Activated T-helper 2 cell treated with anti-CD3 and anti-CD28 coated beads, Interferon-gamma antibody, Interleukin-2, Interleukin-4, amounts not matched to agents 10 μg/mL and 5 μg/mL and 100 μg/mL, durations not matched to agents 14 hours and 24 hours and 36 hours (primary cell): ENCODE results near the gene TREML4. TPM values are rescaled to one million over a fixed set of nuclear protein-coding genes. Genes with fewer than 3 reads are reported as not detected.

Experiments used
- DNase-seq: peaks from one replicate; pipeline ENCODE4 v3.0.0; 2021; ENCODE audit warnings: low spot score
- H3K27ac Mint-ChIP-seq: one replicate; pipeline ENCODE4 v1.8.0; 2021; ENCODE audit warnings: mixed read lengths
- H3K27me3 Mint-ChIP-seq: one replicate; pipeline ENCODE4 v1.8.0; 2021; ENCODE audit warnings: low read depth, mixed read lengths
- H3K36me3 Mint-ChIP-seq: one replicate; pipeline ENCODE4 v1.8.0; 2021; ENCODE audit warnings: low read depth, mixed read lengths
- H3K4me1 Mint-ChIP-seq: one replicate; pipeline ENCODE4 v1.8.0; 2021; ENCODE audit warnings: low read depth, mixed read lengths
- H3K4me3 Mint-ChIP-seq: one replicate; pipeline ENCODE4 v1.8.0; 2021; ENCODE audit warnings: low read depth, mild to moderate bottlenecking, moderate library complexity, mixed read lengths
- H3K9me3 Mint-ChIP-seq: one replicate; pipeline ENCODE4 v1.8.0; 2021; ENCODE audit warnings: mixed read lengths
- intact Hi-C: fragments of 100-400 bp; cut with micrococcal nuclease; formaldehyde crosslinking; loops from one replicate; pipeline ENCODE4 v1.15.1; 2023
- total RNA-seq: library from RNA; stranded (reverse); gene quantifications from 2 replicates; pipeline ENCODE4 v1.2.3, GENCODE V29; 2022

The TREML4 gene
- total RNA-seq, 1 donor from 2014 or later = not detected

GRCh38 chr6:41214559-41215238 is 13.4 kb upstream of the TREML4 start:
- Mint-ChIP-seq H3K27me3 (peaks cover 17% of the 10 kb centered on the region), H3K4me3 (no peak overlapping the region), H3K36me3 (no peaks in the 10 kb centered on the region), H3K4me1 (peaks cover 3% of the 10 kb centered on the region), H3K27ac (no peak overlapping the region), H3K9me3 (peaks cover 24% of the 10 kb centered on the region)
- intact Hi-C loops = no loop called here
- DNase-seq = no peak

- H3K9me3 Mint-ChIP-seq = peaks cover 24% of the 10 kb centered on the region
- no peak for DNase-seq
- no peaks in the 10 kb centered on the region for H3K36me3 Mint-ChIP-seq
- H3K4me3 Mint-ChIP-seq = no peak overlapping the region
- peaks cover 3% of the 10 kb centered on the region for H3K4me1 Mint-ChIP-seq
- no peak overlapping the region for H3K27ac Mint-ChIP-seq
- intact Hi-C loops = no loop called here
- H3K27me3 Mint-ChIP-seq = peaks cover 22% of the 10 kb centered on the region
Measured at GRCh38 chr6:41215777-41216176, 12.4 kb upstream of the TREML4 start.

GRCh38 chr6:41216616-41217015 is 11.5 kb upstream of the TREML4 start:
- Mint-ChIP-seq H3K4me1 (peaks cover 3% of the 10 kb centered on the region), H3K27ac (no peak overlapping the region), H3K27me3 (peaks cover 20% of the 10 kb centered on the region), H3K36me3 (no peaks in the 10 kb centered on the region), H3K9me3 (peaks cover 24% of the 10 kb centered on the region), H3K4me3 (no peak overlapping the region)
- intact Hi-C loops = no loop called here
- DNase-seq = no peak

GRCh38 chr6:41222045-41222444 is 6.1 kb upstream of the TREML4 start:
- Mint-ChIP-seq H3K4me1 (peaks cover 3% of the 10 kb centered on the region), H3K27ac (no peak overlapping the region), H3K9me3 (peaks cover 5% of the 10 kb centered on the region), H3K36me3 (no peaks in the 10 kb centered on the region), H3K27me3 (peaks cover 21% of the 10 kb centered on the region), H3K4me3 (no peak overlapping the region)
- intact Hi-C loops = no loop called here
- DNase-seq = no peak

- Mint-ChIP-seq H3K4me1 (peaks cover 3% of the 10 kb centered on the region), H3K27ac (no peak overlapping the region), H3K36me3 (no peaks in the 10 kb centered on the region), H3K9me3 (peaks cover 5% of the 10 kb centered on the region), H3K27me3 (peaks cover 25% of the 10 kb centered on the region), H3K4me3 (no peak overlapping the region)
- DNase-seq = no peak
- intact Hi-C loops = no loop called here
Measured at GRCh38 chr6:41222513-41222912, 5.6 kb upstream of the TREML4 start.

- no peak overlapping the region for H3K4me3 Mint-ChIP-seq
- intact Hi-C loops = no loop called here
- H3K36me3 Mint-ChIP-seq = no peaks in the 10 kb centered on the region
- no peaks in the 10 kb centered on the region for H3K9me3 Mint-ChIP-seq
- H3K4me1 Mint-ChIP-seq = no peaks in the 10 kb centered on the region
- H3K27me3 Mint-ChIP-seq = peaks cover 25% of the 10 kb centered on the region
- DNase-seq = no peak
- H3K27ac Mint-ChIP-seq = no peak overlapping the region
Measured at GRCh38 chr6:41224800-41225199, 3.3 kb upstream of the TREML4 start.

GRCh38 chr6:41226752-41227151 is 1.4 kb upstream of the TREML4 start:
- H3K27me3 Mint-ChIP-seq = peaks cover 27% of the 10 kb centered on the region
- H3K4me1 Mint-ChIP-seq = no peaks in the 10 kb centered on the region
- no peaks in the 10 kb centered on the region for H3K36me3 Mint-ChIP-seq
- no peak overlapping the region for H3K27ac Mint-ChIP-seq
- no peak for DNase-seq
- no peak overlapping the region for H3K4me3 Mint-ChIP-seq
- no peaks in the 10 kb centered on the region for H3K9me3 Mint-ChIP-seq
- intact Hi-C loops = no loop called here

- no peak overlapping the region for H3K27ac Mint-ChIP-seq
- DNase-seq = no peak
- no peak overlapping the region for H3K4me3 Mint-ChIP-seq
- H3K27me3 Mint-ChIP-seq = peaks cover 36% of the 10 kb centered on the region
- H3K4me1 Mint-ChIP-seq = no peaks in the 10 kb centered on the region
- intact Hi-C loops = no loop called here
- no peaks in the 10 kb centered on the region for H3K9me3 Mint-ChIP-seq
- no peaks in the 10 kb centered on the region for H3K36me3 Mint-ChIP-seq
Measured at GRCh38 chr6:41228616-41229015, 467 bp downstream of the TREML4 start.

GRCh38 chr6:41229721-41230120 is 1.6 kb downstream of the TREML4 start:
- Mint-ChIP-seq H3K27ac (no peak overlapping the region), H3K4me3 (no peak overlapping the region), H3K36me3 (no peaks in the 10 kb centered on the region), H3K4me1 (no peaks in the 10 kb centered on the region), H3K9me3 (no peaks in the 10 kb centered on the region), H3K27me3 (peaks cover 31% of the 10 kb centered on the region)
- intact Hi-C loops = no loop called here
- no peak for DNase-seq

GRCh38 chr6:41231246-41231645 is 3.1 kb downstream of the TREML4 start:
- no peak overlapping the region for H3K4me3 Mint-ChIP-seq
- H3K9me3 Mint-ChIP-seq = no peaks in the 10 kb centered on the region
- H3K27ac Mint-ChIP-seq = no peak overlapping the region
- no peak for DNase-seq
- H3K36me3 Mint-ChIP-seq = no peaks in the 10 kb centered on the region
- H3K27me3 Mint-ChIP-seq = peaks cover 29% of the 10 kb centered on the region
- intact Hi-C loops = no loop called here
- H3K4me1 Mint-ChIP-seq = no peaks in the 10 kb centered on the region

GRCh38 chr6:41232667-41233066 is 4.5 kb downstream of the TREML4 start:
- H3K9me3 Mint-ChIP-seq = no peaks in the 10 kb centered on the region
- intact Hi-C loops = no loop called here
- H3K27me3 Mint-ChIP-seq = peaks cover 29% of the 10 kb centered on the region

GRCh38 chr6:41236276-41236675 is 8.1 kb downstream of the TREML4 start:
- Mint-ChIP-seq H3K4me3 (no peak overlapping the region), H3K9me3 (no peaks in the 10 kb centered on the region), H3K27ac (no peak overlapping the region), H3K27me3 (peaks cover 46% of the 10 kb centered on the region), H3K4me1 (no peaks in the 10 kb centered on the region), H3K36me3 (no peaks in the 10 kb centered on the region)
- DNase-seq = no peak
- intact Hi-C loops = no loop called here

More at GRCh38 chr6:41232667-41233066, 4.5 kb downstream of the TREML4 start:
- H3K36me3 Mint-ChIP-seq = no peaks in the 10 kb centered on the region
- no peak for DNase-seq
- no peak overlapping the region for H3K4me3 Mint-ChIP-seq
- no peak overlapping the region for H3K27ac Mint-ChIP-seq
- no peaks in the 10 kb centered on the region for H3K4me1 Mint-ChIP-seq

- Mint-ChIP-seq H3K27me3 (peaks cover 44% of the 10 kb centered on the region), H3K27ac (no peak overlapping the region), H3K9me3 (no peaks in the 10 kb centered on the region), H3K4me1 (no peaks in the 10 kb centered on the region), H3K36me3 (no peaks in the 10 kb centered on the region), H3K4me3 (no peak overlapping the region)
- intact Hi-C loops = no loop called here
- no peak for DNase-seq
Measured at GRCh38 chr6:41237128-41237527, 9.0 kb downstream of the TREML4 start.
